ENCODE data around the gene KLHL12. TPM values are rescaled to one million over a fixed set of nuclear protein-coding genes. Genes with fewer than 3 reads are reported as not detected.

Gene KLHL12
- total RNA-seq, 2 experiments from 2014 or later, result 33.9 to 46.2 TPM

DNA sequence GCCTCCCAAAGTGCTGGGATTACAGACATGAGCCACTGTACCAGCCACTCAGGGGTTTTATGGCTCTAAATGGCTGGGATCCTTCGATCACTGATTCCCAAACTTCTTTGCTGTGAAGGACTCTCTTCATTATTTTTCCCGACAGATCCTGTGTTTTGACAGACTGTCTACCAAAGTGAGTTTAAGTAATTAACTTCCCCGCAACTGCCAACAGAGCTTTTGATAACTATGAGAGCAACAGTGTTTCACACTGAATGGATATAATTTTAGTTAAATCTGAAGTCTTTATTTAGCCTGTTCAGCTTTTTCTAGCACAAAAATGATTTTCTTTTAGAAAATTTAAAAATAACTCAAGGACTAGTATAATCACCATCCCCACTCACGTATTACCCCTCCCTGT lies 25.5 kb downstream of the KLHL12 start:
- BruUV-seq (replicated peaks), result no TSS peak
- peaks cover 5% of the 10 kb centered on the region for H3K4me1 ChIP-seq (ENCODE audit: insufficient read depth, low read length, poor library complexity, severe bottlenecking)
- H2AFZ ChIP-seq (ENCODE audit: low read length), result no peak overlapping the region
- no peaks in the 10 kb centered on the region for H3K79me2 ChIP-seq (ENCODE audit: insufficient read depth, low read depth, low read length)
- intact Hi-C loops (cut with micrococcal nuclease; ENCODE audit: unreplicated experiment), result no loop called here
- no peak overlapping the region for H3K4me2 ChIP-seq (ENCODE audit: low read length)
- CTCF ChIA-PET (ENCODE audit: unreplicated experiment), result no interaction called here
- DNase-seq (ENCODE audit: low spot score), result no peak
- POLR2A ChIA-PET, result interaction anchor here (0.8 kb wide), 1 partner anchor 22 kb away, joined by 3 read pairs; no protein-coding TSS in a partner anchor
- H3K27ac ChIP-seq (ENCODE audit: low read depth, low read length, poor library complexity, severe bottlenecking), result no peak overlapping the region
- H3K9me3 ChIP-seq (ENCODE audit: low read length), result no peaks in the 10 kb centered on the region
- no peak overlapping the region for H3K4me3 ChIP-seq (ENCODE audit: low read depth, low read length, poor library complexity, severe bottlenecking)
- H3K9me2 ChIP-seq (ENCODE audit: insufficient read depth, low read length), result no peaks in the 10 kb centered on the region
- H4K20me1 ChIP-seq (ENCODE audit: insufficient read depth, low read length), result no peaks in the 10 kb centered on the region
- no peak for TF ChIP-seq CTCF (conservative IDR thresholded peaks at IDR 0.05; ENCODE audit: low read length)
- no peak for TF ChIP-seq EZH2phosphoT487 (IDR thresholded peaks at IDR 0.05; ENCODE audit: borderline replicate concordance, low read depth, low read length)
- peaks cover 91% of the 10 kb centered on the region for H3K36me3 ChIP-seq (ENCODE audit: insufficient read depth, low read length)

- peaks cover 8% of the 10 kb centered on the region for H3K79me2 ChIP-seq (ENCODE audit: insufficient read depth, low read depth, low read length)
- DNase-seq (ENCODE audit: low spot score), result no peak
- H4K20me1 ChIP-seq (ENCODE audit: insufficient read depth, low read length), result no peaks in the 10 kb centered on the region
- H3K9me2 ChIP-seq (ENCODE audit: insufficient read depth, low read length), result no peaks in the 10 kb centered on the region
- H3K4me3 ChIP-seq (ENCODE audit: low read depth, low read length, poor library complexity, severe bottlenecking), result no peak overlapping the region
- intact Hi-C loops (cut with micrococcal nuclease; ENCODE audit: unreplicated experiment), result no loop called here
- H3K36me3 ChIP-seq (ENCODE audit: insufficient read depth, low read length), result peaks cover 76% of the 10 kb centered on the region
- peaks cover 13% of the 10 kb centered on the region for H3K4me1 ChIP-seq (ENCODE audit: insufficient read depth, low read length, poor library complexity, severe bottlenecking)
- ChIA-PET CTCF (ENCODE audit: unreplicated experiment) (no interaction called here), POLR2A (no interaction called here)
- TF ChIP-seq EZH2phosphoT487 (IDR thresholded peaks at IDR 0.05; ENCODE audit: borderline replicate concordance, low read depth, low read length) (no peak), CTCF (conservative IDR thresholded peaks at IDR 0.05; ENCODE audit: low read length) (no peak)
- BruUV-seq (replicated peaks), result no TSS peak
- no peak overlapping the region for H3K27ac ChIP-seq (ENCODE audit: low read depth, low read length, poor library complexity, severe bottlenecking)
- H3K4me2 ChIP-seq (ENCODE audit: low read length), result no peak overlapping the region
- H3K9me3 ChIP-seq (ENCODE audit: low read length), result no peaks in the 10 kb centered on the region
- H2AFZ ChIP-seq (ENCODE audit: low read length), result no peak overlapping the region
Measured at GRCh38 chr1:202892501-202892900, 34.5 kb downstream of the KLHL12 start.

GRCh38 chr1:202890392-202890791 lies 36.6 kb downstream of the KLHL12 start:
- ChIA-PET POLR2A (interaction anchor here (0.7 to 1.1 kb wide), 3 partner anchors 9 to 115 kb away, joined by 3 to 5 read pairs (median 3); no protein-coding TSS in a partner anchor), CTCF (ENCODE audit: unreplicated experiment) (interaction anchor here (1.1 kb wide), 1 partner anchor 77 kb away, joined by 3 read pairs; the partner anchor contains the start of gene CYB5R1)
- BruUV-seq (replicated peaks), result no TSS peak
- no peak for DNase-seq (ENCODE audit: low spot score)
- peaks cover 17% of the 10 kb centered on the region for H3K79me2 ChIP-seq (ENCODE audit: insufficient read depth, low read depth, low read length)
- no peaks in the 10 kb centered on the region for H3K9me2 ChIP-seq (ENCODE audit: insufficient read depth, low read length)
- H3K4me2 ChIP-seq (ENCODE audit: low read length), result no peak overlapping the region
- TF ChIP-seq CTCF (conservative IDR thresholded peaks at IDR 0.05; ENCODE audit: low read length), result no peak
- TF ChIP-seq EZH2phosphoT487 (IDR thresholded peaks at IDR 0.05; ENCODE audit: borderline replicate concordance, low read depth, low read length), result no peak
- no peaks in the 10 kb centered on the region for H3K9me3 ChIP-seq (ENCODE audit: low read length)
- H3K4me1 ChIP-seq (ENCODE audit: insufficient read depth, low read length, poor library complexity, severe bottlenecking), result peaks cover 14% of the 10 kb centered on the region
- peaks cover 56% of the 10 kb centered on the region for H3K36me3 ChIP-seq (ENCODE audit: insufficient read depth, low read length)
- H3K27ac ChIP-seq (ENCODE audit: low read depth, low read length, poor library complexity, severe bottlenecking), result no peak overlapping the region
- no peaks in the 10 kb centered on the region for H4K20me1 ChIP-seq (ENCODE audit: insufficient read depth, low read length)
- intact Hi-C loops (cut with micrococcal nuclease; ENCODE audit: unreplicated experiment), result no loop called here
- H3K4me3 ChIP-seq (ENCODE audit: low read depth, low read length, poor library complexity, severe bottlenecking), result no peak overlapping the region
- no peak overlapping the region for H2AFZ ChIP-seq (ENCODE audit: low read length)
